H9 (cell line): ENCODE measurements around the gene C19orf85. TPM values are rescaled to one million over a fixed set of nuclear protein-coding genes. Genes with fewer than 3 reads are reported as not detected.

Experiments
- DNase-seq: peaks from one replicate; pipeline ENCODE4 v3.0.0-alpha.2; 2017
- H2AFZ ChIP-seq: one replicate; pipeline ENCODE4 v1.6.1; 2013; ENCODE audit warnings: mild to moderate bottlenecking, low read length, control low read depth, moderate library complexity
- H2AK5ac ChIP-seq: 2 replicates; pipeline ENCODE4 v1.6.1; 2013; ENCODE audit warnings: low read length, control low read depth, mixed read lengths; ENCODE audit not compliant: insufficient read length
- H2BK120ac ChIP-seq: one replicate; pipeline ENCODE4 v1.6.1; 2013; ENCODE audit warnings: low read depth, mild to moderate bottlenecking, low read length, control low read depth, inconsistent platforms; ENCODE audit not compliant: poor library complexity, severe bottlenecking
- H2BK12ac ChIP-seq: 2 replicates; pipeline ENCODE4 v1.6.1; 2013; ENCODE audit warnings: low read length, control low read depth, mixed read lengths, low read depth; ENCODE audit not compliant: insufficient read length
- H2BK15ac ChIP-seq: 2 replicates; pipeline ENCODE4 v1.6.1; 2013; ENCODE audit warnings: low read depth, low read length, control low read depth
- H2BK20ac ChIP-seq: one replicate; pipeline ENCODE4 v1.6.1; 2013; ENCODE audit warnings: low read depth, mild to moderate bottlenecking, low read length, control low read depth, inconsistent platforms; ENCODE audit not compliant: poor library complexity, severe bottlenecking
- H2BK5ac ChIP-seq: 2 replicates; pipeline ENCODE4 v1.6.1; 2013; ENCODE audit warnings: low read length, control low read depth, mixed read lengths; ENCODE audit not compliant: insufficient read length
- H3K14ac ChIP-seq: 2 replicates; pipeline ENCODE4 v1.6.1; 2013; ENCODE audit warnings: low read length, control low read depth; ENCODE audit not compliant: insufficient read depth
- H3K18ac ChIP-seq: 2 replicates; pipeline ENCODE4 v1.6.1; 2013; ENCODE audit warnings: low read depth, mild to moderate bottlenecking, mixed read lengths, low read length, control low read depth; ENCODE audit not compliant: insufficient read length
- H3K23ac ChIP-seq: 2 replicates; pipeline ENCODE4 v1.6.1; 2013; ENCODE audit warnings: low read length, control low read depth, mixed read lengths, low read depth; ENCODE audit not compliant: insufficient read length
- H3K23me2 ChIP-seq: 2 replicates; pipeline ENCODE4 v1.6.1; 2013; ENCODE audit warnings: low read depth, mild to moderate bottlenecking, mixed read lengths, low read length, control low read depth; ENCODE audit not compliant: insufficient read length, poor library complexity, severe bottlenecking
- H3K27ac ChIP-seq: 2 replicates; pipeline ENCODE4 v1.5.1; 2013; ENCODE audit warnings: low read length, control low read depth, mixed read lengths, low read depth; ENCODE audit not compliant: insufficient read length
- H3K27me3 ChIP-seq: 2 replicates; pipeline ENCODE4 v1.6.1; 2013; ENCODE audit warnings: low read length, control low read depth, inconsistent platforms; ENCODE audit not compliant: insufficient read depth
- H3K4ac ChIP-seq: 2 replicates; pipeline ENCODE4 v1.6.1; 2013; ENCODE audit warnings: low read depth, mild to moderate bottlenecking, control low read depth, inconsistent platforms, low read length, moderate library complexity
- H3K4me1 ChIP-seq: 2 replicates; pipeline ENCODE4 v1.6.1; 2013; ENCODE audit warnings: low read length, control low read depth, inconsistent platforms; ENCODE audit not compliant: insufficient read depth
- H3K4me2 ChIP-seq: 2 replicates; pipeline ENCODE4 v1.6.1; 2013; ENCODE audit warnings: low read length, control low read depth, mixed read lengths; ENCODE audit not compliant: insufficient read length, insufficient read depth
- H3K56ac ChIP-seq: 2 replicates; pipeline ENCODE4 v1.6.1; 2013; ENCODE audit warnings: low read depth, mild to moderate bottlenecking, mixed read lengths, low read length, control low read depth; ENCODE audit not compliant: insufficient read length
- H3K79me1 ChIP-seq: 2 replicates; pipeline ENCODE4 v1.6.1; 2013; ENCODE audit warnings: low read depth, mild to moderate bottlenecking, moderate library complexity, low read length, control low read depth, inconsistent platforms; ENCODE audit not compliant: insufficient read depth, poor library complexity, severe bottlenecking
- H3K79me2 ChIP-seq: 2 replicates; pipeline ENCODE4 v1.6.1; 2013; ENCODE audit warnings: low read length, control low read depth, inconsistent platforms; ENCODE audit not compliant: insufficient read depth
- H3K9ac ChIP-seq: 2 replicates; pipeline ENCODE4 v1.6.1; 2013; ENCODE audit warnings: low read length, control low read depth, mixed read lengths; ENCODE audit not compliant: insufficient read length; ENCODE audit errors: extremely low read depth
- H3K9me3 ChIP-seq: one replicate; pipeline ENCODE4 v1.6.1; 2013; ENCODE audit warnings: low read depth, low read length, inconsistent platforms; ENCODE audit not compliant: control insufficient read depth
- H3T11ph ChIP-seq: one replicate; pipeline ENCODE4 v1.6.1; 2013; ENCODE audit warnings: mild to moderate bottlenecking, low read length, control low read depth, inconsistent platforms
- H4K20me1 ChIP-seq: one replicate; pipeline ENCODE4 v1.6.1; 2013; ENCODE audit not compliant: control insufficient read depth, insufficient read length, insufficient read depth
- H4K5ac ChIP-seq: 2 replicates; pipeline ENCODE4 v1.6.1; 2013; ENCODE audit warnings: low read depth, mild to moderate bottlenecking, mixed read lengths, low read length, control low read depth; ENCODE audit not compliant: insufficient read length
- H4K8ac ChIP-seq: replicated peaks from 2 replicates; pipeline ENCODE4 v1.6.1; 2013; ENCODE audit warnings: low read length, control low read depth, mixed read lengths, low read depth; ENCODE audit not compliant: insufficient read length
- H4K91ac ChIP-seq: 2 replicates; pipeline ENCODE4 v1.6.1; 2013; ENCODE audit warnings: low read depth, mild to moderate bottlenecking, moderate library complexity, mixed read lengths, low read length, control low read depth; ENCODE audit not compliant: insufficient read length
- H3K27ac Mint-ChIP-seq, 3 experiments: 2 replicates in 2 of 3; 3 replicates in 1 of 3; pipeline ENCODE4 v1.8.0; 2020 to 2021; ENCODE audit warnings: mixed read lengths in 3 of 3, mild to moderate bottlenecking in 1 of 3, moderate library complexity in 1 of 3
- H3K27me3 Mint-ChIP-seq: 2 replicates; pipeline ENCODE4 v1.8.0; 2021; ENCODE audit warnings: low read depth, mild to moderate bottlenecking, moderate library complexity, mixed read lengths
- H3K36me3 Mint-ChIP-seq, 3 experiments: 2 replicates in 2 of 3; 3 replicates in 1 of 3; pipeline ENCODE4 v1.8.0; 2020 to 2021; ENCODE audit warnings: low read depth in 3 of 3, mixed read lengths in 3 of 3; ENCODE audit not compliant: insufficient read depth in 1 of 3
- H3K4me1 Mint-ChIP-seq, 2 experiments: 2 replicates each; pipeline ENCODE4 v1.8.0; 2020; ENCODE audit warnings: mixed read lengths in 2 of 2
- H3K4me3 Mint-ChIP-seq, 2 experiments: 2 replicates in 1 of 2; 3 replicates in 1 of 2; pipeline ENCODE4 v1.8.0; 2020 to 2021; ENCODE audit warnings: mild to moderate bottlenecking in 2 of 2, mixed read lengths in 2 of 2, moderate library complexity in 1 of 2
- H3K9me3 Mint-ChIP-seq, 2 experiments: 2 replicates in 1 of 2; 3 replicates in 1 of 2; pipeline ENCODE4 v1.8.0; 2020; ENCODE audit warnings: mild to moderate bottlenecking in 2 of 2, mixed read lengths in 2 of 2, moderate library complexity in 1 of 2
- WGBS: extraction: QIAGEN DNeasy Blood & Tissue Kit; methylation state at CpG from one replicate; pipeline ENCODE4 v1.1.7; 2013; ENCODE audit warnings: missing lambda C conversion rate, low lambda C conversion rate, mixed read lengths; ENCODE audit not compliant: insufficient read length; ENCODE audit errors: extremely low coverage; 5-methylcytosine and 5-hydroxymethylcytosine counted together
- total RNA-seq: library from RNA; stranded (reverse); gene quantifications from 2 replicates; pipeline ENCODE4 v1.2.1, GENCODE V29; 2021
- TF ChIP-seq, protein P1 (sequence below): fragments of 200-600 bp; sonication (generic); conservative IDR thresholded peaks from 3 replicates; pipeline ENCODE4 v1.8.0; 2021; ENCODE audit warnings: antibody characterized with exemption, mild to moderate bottlenecking

The C19orf85 gene
- total RNA-seq, 1 experiment from 2014 or later, result 1.2 TPM

DNA sequence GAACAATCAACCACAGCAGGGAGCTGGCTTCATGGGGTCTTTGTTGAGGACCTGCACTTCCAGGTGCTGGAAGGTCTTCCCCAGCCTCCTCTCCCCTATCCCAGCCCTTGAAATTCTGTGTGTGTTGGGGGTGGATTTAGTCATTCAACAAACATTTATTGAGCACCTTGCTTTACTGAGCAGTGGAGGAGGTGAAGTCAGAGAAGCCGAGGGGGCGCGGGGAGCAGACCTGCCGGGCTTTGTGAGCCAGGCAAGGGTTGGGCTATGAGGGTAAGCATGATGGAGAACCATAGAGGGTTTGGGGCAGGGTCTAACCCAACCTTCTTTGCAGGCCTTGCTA lies 3.5 kb upstream of the C19orf85 start:
- Mint-ChIP-seq H3K4me1 (peaks cover 14 to 15% of the 10 kb centered on the region in 2 experiments), H3K9me3 (no peaks in the 10 kb centered on the region; a peak in 1 of 5 replicates), H3K27me3 (peaks cover 13% of the 10 kb centered on the region), H3K27ac (no peak overlapping the region), H3K4me3 (no peak overlapping the region; a peak in 1 of 5 replicates), H3K36me3 (no peaks in the 10 kb centered on the region)
- DNase-seq, result no peak
- H2BK5ac ChIP-seq, result no peak overlapping the region
- H3K27me3 ChIP-seq, result no peaks in the 10 kb centered on the region
- no peaks in the 10 kb centered on the region for H3K79me2 ChIP-seq
- H3K18ac ChIP-seq, result no peak overlapping the region
- H2AK5ac ChIP-seq, result no peak overlapping the region
- H3K56ac ChIP-seq, result no peak overlapping the region
- H3K9ac ChIP-seq, result no peak overlapping the region
- H4K8ac ChIP-seq, result no peak overlapping the region
- H4K20me1 ChIP-seq, result no peaks in the 10 kb centered on the region
- TF ChIP-seq, protein P1, sequence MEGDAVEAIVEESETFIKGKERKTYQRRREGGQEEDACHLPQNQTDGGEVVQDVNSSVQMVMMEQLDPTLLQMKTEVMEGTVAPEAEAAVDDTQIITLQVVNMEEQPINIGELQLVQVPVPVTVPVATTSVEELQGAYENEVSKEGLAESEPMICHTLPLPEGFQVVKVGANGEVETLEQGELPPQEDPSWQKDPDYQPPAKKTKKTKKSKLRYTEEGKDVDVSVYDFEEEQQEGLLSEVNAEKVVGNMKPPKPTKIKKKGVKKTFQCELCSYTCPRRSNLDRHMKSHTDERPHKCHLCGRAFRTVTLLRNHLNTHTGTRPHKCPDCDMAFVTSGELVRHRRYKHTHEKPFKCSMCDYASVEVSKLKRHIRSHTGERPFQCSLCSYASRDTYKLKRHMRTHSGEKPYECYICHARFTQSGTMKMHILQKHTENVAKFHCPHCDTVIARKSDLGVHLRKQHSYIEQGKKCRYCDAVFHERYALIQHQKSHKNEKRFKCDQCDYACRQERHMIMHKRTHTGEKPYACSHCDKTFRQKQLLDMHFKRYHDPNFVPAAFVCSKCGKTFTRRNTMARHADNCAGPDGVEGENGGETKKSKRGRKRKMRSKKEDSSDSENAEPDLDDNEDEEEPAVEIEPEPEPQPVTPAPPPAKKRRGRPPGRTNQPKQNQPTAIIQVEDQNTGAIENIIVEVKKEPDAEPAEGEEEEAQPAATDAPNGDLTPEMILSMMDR, result no peak; the same call in 2 of the 3 replicates
- H2BK120ac ChIP-seq, result no peak overlapping the region
- H4K91ac ChIP-seq, result no peak overlapping the region
- H2BK12ac ChIP-seq, result no peak overlapping the region
- WGBS, result no CpG with 5 or more reads among the region's 4 CpGs
- no peak overlapping the region for H3K23ac ChIP-seq
- H3K23me2 ChIP-seq, result no peaks in the 10 kb centered on the region
- no peak overlapping the region for H2AFZ ChIP-seq
- no peak overlapping the region for H4K5ac ChIP-seq
- no peak overlapping the region for H3T11ph ChIP-seq
- no peaks in the 10 kb centered on the region; the same call in 1 of the 2 replicates for H3K4me1 ChIP-seq
- H3K27ac ChIP-seq, result no peak overlapping the region
- H3K4me2 ChIP-seq, result no peak overlapping the region
- no peak overlapping the region for H2BK20ac ChIP-seq
- H3K4ac ChIP-seq, result no peak overlapping the region
- H3K14ac ChIP-seq, result no peak overlapping the region
- H3K79me1 ChIP-seq, result no peaks in the 10 kb centered on the region
- H3K9me3 ChIP-seq, result no peaks in the 10 kb centered on the region
- no peak overlapping the region for H2BK15ac ChIP-seq
